Liver (tissue), 9 donors: ENCODE results near the gene RBM20. TPM values are rescaled to one million over a fixed set of nuclear protein-coding genes. Genes with fewer than 3 reads are reported as not detected.

ENCODE experiments used
- DNase-seq: peaks from one replicate; pipeline ENCODE4 v3.0.0-alpha.2; 2017; ENCODE audit warnings: low spot score
- H3K27ac ChIP-seq, 2 donors: one replicate each; pipeline ENCODE4 v1.7.0; 2013; ENCODE audit warnings: inconsistent platforms in 2 of 2, low read length in 2 of 2, control low read depth in 1 of 2, low read depth in 1 of 2, mild to moderate bottlenecking in 1 of 2
- H3K27me3 ChIP-seq, 4 donors: one replicate each; pipeline versions ENCODE4 v1.6.1 to v1.7.0; 2013; ENCODE audit warnings: low read length in 3 of 4, inconsistent platforms in 1 of 4, mild to moderate bottlenecking in 1 of 4, moderate library complexity in 1 of 4; ENCODE audit not compliant: control insufficient read depth in 4 of 4, insufficient read depth in 4 of 4
- H3K36me3 ChIP-seq, 4 donors: one replicate each; pipeline versions ENCODE4 v1.6.1 to v1.7.0; 2013; ENCODE audit warnings: low read length in 3 of 4, mild to moderate bottlenecking in 3 of 4, low read depth in 1 of 4, moderate library complexity in 1 of 4; ENCODE audit not compliant: control insufficient read depth in 4 of 4, insufficient read depth in 3 of 4
- H3K4me1 ChIP-seq, 4 donors: one replicate each; pipeline versions ENCODE4 v1.6.1 to v1.7.0; 2013; ENCODE audit warnings: low read length in 3 of 4, mild to moderate bottlenecking in 3 of 4, moderate library complexity in 1 of 4; ENCODE audit not compliant: control insufficient read depth in 4 of 4, insufficient read depth in 4 of 4
- H3K4me3 ChIP-seq, 3 donors: one replicate each; pipeline versions ENCODE4 v1.6.1 to v1.7.0; 2013; ENCODE audit warnings: low read length in 3 of 3, control low read depth in 1 of 3, low read depth in 1 of 3, mild to moderate bottlenecking in 1 of 3
- H3K9ac ChIP-seq, 2 donors: one replicate each; pipeline ENCODE4 v1.7.0; 2013; ENCODE audit warnings: low read length in 2 of 2, mild to moderate bottlenecking in 2 of 2, moderate library complexity in 2 of 2, control low read depth in 1 of 2, low read depth in 1 of 2
- H3K9me3 ChIP-seq, 4 donors: one replicate each; pipeline versions ENCODE4 v1.6.1 to v1.7.0; 2013; ENCODE audit warnings: low read length in 3 of 4; ENCODE audit not compliant: control insufficient read depth in 4 of 4
- EGR1 ChIP-seq, 2 donors: IDR thresholded peaks; 2 replicates each; pipeline ENCODE4 v1.6.1; 2016 to 2018; ENCODE audit warnings: antibody characterized with exemption in 2 of 2, low read depth in 2 of 2
- FOXA1 ChIP-seq: IDR thresholded peaks from 2 replicates; pipeline ENCODE4 v1.6.1; 2016; ENCODE audit warnings: antibody characterized with exemption
- FOXA2 ChIP-seq: IDR thresholded peaks from 2 replicates; pipeline ENCODE4 v1.6.1; 2016; ENCODE audit warnings: antibody characterized with exemption
- GABPA ChIP-seq, 2 donors: IDR thresholded peaks in 1 of 2; conservative IDR thresholded peaks in 1 of 2; 2 replicates each; pipeline ENCODE4 v1.6.1; 2016; ENCODE audit warnings: antibody characterized with exemption in 2 of 2, mild to moderate bottlenecking in 1 of 2, moderate library complexity in 1 of 2
- HNF4A ChIP-seq, 2 donors: conservative IDR thresholded peaks; 2 replicates each; pipeline ENCODE4 v1.6.1; 2016; ENCODE audit warnings: antibody characterized with exemption in 2 of 2, mild to moderate bottlenecking in 2 of 2
- HNF4G ChIP-seq: IDR thresholded peaks from 2 replicates; pipeline ENCODE4 v1.6.1; 2016; ENCODE audit warnings: antibody characterized with exemption
- JUND ChIP-seq, 2 donors: IDR thresholded peaks; 2 replicates each; pipeline ENCODE4 v1.6.1; 2016; ENCODE audit warnings: antibody characterized with exemption in 2 of 2
- NR2F2 ChIP-seq: IDR thresholded peaks from 2 replicates; pipeline ENCODE4 v1.6.1; 2016; ENCODE audit warnings: antibody characterized with exemption
- RAD21 ChIP-seq, 2 donors: IDR thresholded peaks; 2 replicates each; pipeline ENCODE4 v1.6.1; 2016; ENCODE audit warnings: antibody characterized with exemption in 2 of 2, mild to moderate bottlenecking in 2 of 2
- RXRA ChIP-seq, 2 donors: IDR thresholded peaks; 2 replicates each; pipeline ENCODE4 v1.6.1; 2017 to 2018; ENCODE audit warnings: antibody characterized with exemption in 2 of 2, mild to moderate bottlenecking in 1 of 2
- SP1 ChIP-seq: IDR thresholded peaks from 2 replicates; pipeline ENCODE4 v1.6.1; 2018; ENCODE audit warnings: antibody characterized with exemption, mild to moderate bottlenecking
- TAF1 ChIP-seq: conservative IDR thresholded peaks from 2 replicates; pipeline ENCODE4 v1.6.1; 2016; ENCODE audit warnings: antibody characterized with exemption, mild to moderate bottlenecking
- YY1 ChIP-seq: IDR thresholded peaks from 2 replicates; pipeline ENCODE4 v1.6.1; 2016; ENCODE audit warnings: antibody characterized with exemption, mild to moderate bottlenecking
- WGBS: extraction: QIAGEN DNeasy Blood & Tissue Kit; methylation state at CpG from one replicate; pipeline ENCODE4 v1.1.7; 2013; 5-methylcytosine and 5-hydroxymethylcytosine counted together
- polyA plus RNA-seq, 2 donors: library from polyadenylated mRNA; stranded (reverse) in 1 of 2; unstranded in 1 of 2; fragments of 200-250 nt in 1 of 2; fragments of >200 nt in 1 of 2; fragmentation: Nextera tagmentation in 1 of 2; extraction: Ambion mirVana in 1 of 2; gene quantifications; one replicate each; pipeline versions ENCODE4 v1.2.1 to v1.2.3, GENCODE V29; 2013 to 2015
- total RNA-seq, 2 donors: library from RNA; depleted of rRNA; stranded (reverse); fragments of >200 nt; gene quantifications; one replicate each; pipeline ENCODE4 v1.2.3, GENCODE V29; 2014
- TF ChIP-seq, protein P1 (sequence below): IDR thresholded peaks from 2 replicates; pipeline ENCODE4 v1.6.1; 2016; ENCODE audit warnings: antibody characterized with exemption, mild to moderate bottlenecking
- TF ChIP-seq, protein P2 (sequence below): IDR thresholded peaks from 2 replicates; pipeline ENCODE4 v1.6.1; 2016; ENCODE audit warnings: antibody characterized with exemption
- TF ChIP-seq, protein P3 (sequence below): fragments of 150-350 bp; IDR thresholded peaks from 2 replicates; pipeline ENCODE4 v1.5.1; 2017; ENCODE audit warnings: improper control_type of control experiment, low read depth, low read length; ENCODE audit not compliant: missing input control
- TF ChIP-seq, protein P4 (sequence below): IDR thresholded peaks from 2 replicates; pipeline ENCODE4 v1.6.1; 2016; ENCODE audit warnings: antibody characterized with exemption
- TF ChIP-seq, protein P5 (sequence below): IDR thresholded peaks from 2 replicates; pipeline ENCODE4 v1.6.1; 2016; ENCODE audit warnings: antibody characterized with exemption
- donor health status: healthy.
- donor health status: healthy.
- donor health status: healthy.
- donor health status: healthy.
- donor health status: healthy.

Gene RBM20
- total and polyA plus RNA-seq, 4 donors = 0.03 to 0.08 (median 0.05) TPM; not detected in 1

DNA sequence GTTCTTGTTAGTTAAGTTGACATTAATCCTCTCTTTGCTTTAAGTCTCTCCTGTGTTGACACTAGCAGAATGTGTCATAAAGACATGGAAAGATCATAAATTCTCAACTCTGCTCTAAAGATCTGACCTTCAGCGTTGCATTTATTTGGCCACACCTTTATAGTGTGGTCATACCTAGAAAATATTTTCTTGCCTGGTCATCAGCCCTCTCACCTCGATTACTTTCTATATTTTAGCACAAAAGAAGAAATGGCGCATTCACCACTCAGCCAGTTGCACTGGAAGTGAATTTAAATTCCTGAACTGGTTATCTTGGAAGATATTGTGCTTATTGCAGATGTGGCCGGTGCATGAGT, 130.9 kb downstream of the RBM20 start:
- WGBS = 78% methylated on average over 4 of the region's 4 CpGs
- H3K9ac ChIP-seq = no peak overlapping the region
- DNase-seq = no peak
- H3K4me1 ChIP-seq = peaks cover 0 to 12% (median 5%) of the 10 kb centered on the region in 4 donors
- H3K27ac ChIP-seq = peak overlapping the region; percentile 65 to 75
- no peaks in the 10 kb centered on the region for H3K9me3 ChIP-seq
- H3K27me3 ChIP-seq = no peaks in the 10 kb centered on the region
- no peak overlapping the region for H3K4me3 ChIP-seq
- no peaks in the 10 kb centered on the region for H3K36me3 ChIP-seq
- TF ChIP-seq, protein P1, sequence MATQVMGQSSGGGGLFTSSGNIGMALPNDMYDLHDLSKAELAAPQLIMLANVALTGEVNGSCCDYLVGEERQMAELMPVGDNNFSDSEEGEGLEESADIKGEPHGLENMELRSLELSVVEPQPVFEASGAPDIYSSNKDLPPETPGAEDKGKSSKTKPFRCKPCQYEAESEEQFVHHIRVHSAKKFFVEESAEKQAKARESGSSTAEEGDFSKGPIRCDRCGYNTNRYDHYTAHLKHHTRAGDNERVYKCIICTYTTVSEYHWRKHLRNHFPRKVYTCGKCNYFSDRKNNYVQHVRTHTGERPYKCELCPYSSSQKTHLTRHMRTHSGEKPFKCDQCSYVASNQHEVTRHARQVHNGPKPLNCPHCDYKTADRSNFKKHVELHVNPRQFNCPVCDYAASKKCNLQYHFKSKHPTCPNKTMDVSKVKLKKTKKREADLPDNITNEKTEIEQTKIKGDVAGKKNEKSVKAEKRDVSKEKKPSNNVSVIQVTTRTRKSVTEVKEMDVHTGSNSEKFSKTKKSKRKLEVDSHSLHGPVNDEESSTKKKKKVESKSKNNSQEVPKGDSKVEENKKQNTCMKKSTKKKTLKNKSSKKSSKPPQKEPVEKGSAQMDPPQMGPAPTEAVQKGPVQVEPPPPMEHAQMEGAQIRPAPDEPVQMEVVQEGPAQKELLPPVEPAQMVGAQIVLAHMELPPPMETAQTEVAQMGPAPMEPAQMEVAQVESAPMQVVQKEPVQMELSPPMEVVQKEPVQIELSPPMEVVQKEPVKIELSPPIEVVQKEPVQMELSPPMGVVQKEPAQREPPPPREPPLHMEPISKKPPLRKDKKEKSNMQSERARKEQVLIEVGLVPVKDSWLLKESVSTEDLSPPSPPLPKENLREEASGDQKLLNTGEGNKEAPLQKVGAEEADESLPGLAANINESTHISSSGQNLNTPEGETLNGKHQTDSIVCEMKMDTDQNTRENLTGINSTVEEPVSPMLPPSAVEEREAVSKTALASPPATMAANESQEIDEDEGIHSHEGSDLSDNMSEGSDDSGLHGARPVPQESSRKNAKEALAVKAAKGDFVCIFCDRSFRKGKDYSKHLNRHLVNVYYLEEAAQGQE = no peak
- TF ChIP-seq, protein P2, sequence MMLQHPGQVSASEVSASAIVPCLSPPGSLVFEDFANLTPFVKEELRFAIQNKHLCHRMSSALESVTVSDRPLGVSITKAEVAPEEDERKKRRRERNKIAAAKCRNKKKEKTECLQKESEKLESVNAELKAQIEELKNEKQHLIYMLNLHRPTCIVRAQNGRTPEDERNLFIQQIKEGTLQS = no peak
- TF ChIP-seq NR2F2 = no peak
- TF ChIP-seq FOXA2 = peak; percentile 8
- TF ChIP-seq GABPA (IDR thresholded peaks at IDR 0.05 in 1 of 2, conservative IDR thresholded peaks at IDR 0.05 in 1 of 2) = no peak

DNA sequence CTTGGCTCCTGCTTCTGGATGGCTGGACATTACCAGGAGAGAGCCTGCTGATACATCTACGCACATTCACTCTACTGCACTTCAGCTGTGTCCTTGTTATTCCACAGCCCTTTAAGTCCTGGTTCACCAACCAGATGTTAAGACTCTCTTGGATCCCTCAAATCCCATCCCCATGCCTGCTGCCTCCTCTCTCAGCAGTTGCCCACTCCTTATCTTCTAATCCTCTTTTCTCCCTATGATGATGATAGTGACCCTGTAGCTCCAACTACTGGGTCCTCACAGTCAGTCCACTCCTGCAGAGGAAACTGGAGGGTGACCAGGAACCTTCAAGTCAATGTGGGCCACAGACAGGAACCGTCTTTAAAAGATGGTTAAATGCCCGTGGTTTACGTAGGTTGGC, 131.3 kb downstream of the RBM20 start:
- whole genome bisulfite sequencing = 94% methylated on average over 4 of the region's 4 CpGs
- TF ChIP-seq, protein P3, sequence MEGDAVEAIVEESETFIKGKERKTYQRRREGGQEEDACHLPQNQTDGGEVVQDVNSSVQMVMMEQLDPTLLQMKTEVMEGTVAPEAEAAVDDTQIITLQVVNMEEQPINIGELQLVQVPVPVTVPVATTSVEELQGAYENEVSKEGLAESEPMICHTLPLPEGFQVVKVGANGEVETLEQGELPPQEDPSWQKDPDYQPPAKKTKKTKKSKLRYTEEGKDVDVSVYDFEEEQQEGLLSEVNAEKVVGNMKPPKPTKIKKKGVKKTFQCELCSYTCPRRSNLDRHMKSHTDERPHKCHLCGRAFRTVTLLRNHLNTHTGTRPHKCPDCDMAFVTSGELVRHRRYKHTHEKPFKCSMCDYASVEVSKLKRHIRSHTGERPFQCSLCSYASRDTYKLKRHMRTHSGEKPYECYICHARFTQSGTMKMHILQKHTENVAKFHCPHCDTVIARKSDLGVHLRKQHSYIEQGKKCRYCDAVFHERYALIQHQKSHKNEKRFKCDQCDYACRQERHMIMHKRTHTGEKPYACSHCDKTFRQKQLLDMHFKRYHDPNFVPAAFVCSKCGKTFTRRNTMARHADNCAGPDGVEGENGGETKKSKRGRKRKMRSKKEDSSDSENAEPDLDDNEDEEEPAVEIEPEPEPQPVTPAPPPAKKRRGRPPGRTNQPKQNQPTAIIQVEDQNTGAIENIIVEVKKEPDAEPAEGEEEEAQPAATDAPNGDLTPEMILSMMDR = no peak
- TF ChIP-seq EGR1 (IDR thresholded peaks at IDR 0.05; ENCODE audit: low read depth in 2 of 2) (no peak), YY1 (no peak)
- Histone ChIP-seq H3K27me3 (no peaks in the 10 kb centered on the region), H3K4me1 (peaks cover 0 to 12% (median 5%) of the 10 kb centered on the region in 4 donors), H3K9me3 (no peaks in the 10 kb centered on the region), H3K27ac (peak overlapping the region; percentile 65 to 75), H3K36me3 (no peaks in the 10 kb centered on the region), H3K4me3 (no peak overlapping the region), H3K9ac (no peak overlapping the region)
- DNase-seq = no peak

DNA sequence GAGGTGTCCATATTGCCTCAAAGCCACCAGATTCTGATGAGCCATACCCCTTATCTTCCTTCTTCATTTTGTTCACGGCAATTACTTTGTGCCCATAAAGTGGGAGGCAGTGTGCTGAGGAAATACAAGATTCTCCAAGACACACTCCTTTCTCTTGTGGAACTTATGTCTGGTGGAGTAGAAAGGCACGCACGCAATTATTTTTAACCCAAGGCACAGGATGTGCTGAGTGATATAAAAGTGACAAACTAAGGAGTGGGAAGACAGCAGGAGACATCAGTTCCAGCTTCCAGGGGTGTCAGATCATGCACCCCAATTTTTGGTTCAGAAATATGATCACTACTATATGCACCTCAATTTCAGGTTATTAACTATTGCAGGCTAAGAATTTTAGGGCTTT, 132.9 kb downstream of the RBM20 start:
- 92% methylated on average over 3 of the region's 3 CpGs for WGBS
- TF ChIP-seq, protein P4, sequence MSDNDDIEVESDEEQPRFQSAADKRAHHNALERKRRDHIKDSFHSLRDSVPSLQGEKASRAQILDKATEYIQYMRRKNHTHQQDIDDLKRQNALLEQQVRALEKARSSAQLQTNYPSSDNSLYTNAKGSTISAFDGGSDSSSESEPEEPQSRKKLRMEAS = no peak
- TF ChIP-seq YY1 = no peak
- no peak for TF ChIP-seq EGR1 (IDR thresholded peaks at IDR 0.05; ENCODE audit: low read depth in 2 of 2)
- TF ChIP-seq HNF4A (conservative IDR thresholded peaks at IDR 0.05) = no peak
- TF ChIP-seq, protein P5, sequence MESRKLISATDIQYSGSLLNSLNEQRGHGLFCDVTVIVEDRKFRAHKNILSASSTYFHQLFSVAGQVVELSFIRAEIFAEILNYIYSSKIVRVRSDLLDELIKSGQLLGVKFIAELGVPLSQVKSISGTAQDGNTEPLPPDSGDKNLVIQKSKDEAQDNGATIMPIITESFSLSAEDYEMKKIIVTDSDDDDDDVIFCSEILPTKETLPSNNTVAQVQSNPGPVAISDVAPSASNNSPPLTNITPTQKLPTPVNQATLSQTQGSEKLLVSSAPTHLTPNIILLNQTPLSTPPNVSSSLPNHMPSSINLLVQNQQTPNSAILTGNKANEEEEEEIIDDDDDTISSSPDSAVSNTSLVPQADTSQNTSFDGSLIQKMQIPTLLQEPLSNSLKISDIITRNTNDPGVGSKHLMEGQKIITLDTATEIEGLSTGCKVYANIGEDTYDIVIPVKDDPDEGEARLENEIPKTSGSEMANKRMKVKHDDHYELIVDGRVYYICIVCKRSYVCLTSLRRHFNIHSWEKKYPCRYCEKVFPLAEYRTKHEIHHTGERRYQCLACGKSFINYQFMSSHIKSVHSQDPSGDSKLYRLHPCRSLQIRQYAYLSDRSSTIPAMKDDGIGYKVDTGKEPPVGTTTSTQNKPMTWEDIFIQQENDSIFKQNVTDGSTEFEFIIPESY = no peak
- no peak for TF ChIP-seq FOXA1
- TF ChIP-seq GABPA (IDR thresholded peaks at IDR 0.05 in 1 of 2, conservative IDR thresholded peaks at IDR 0.05 in 1 of 2) = no peak
- no peak for TF ChIP-seq HNF4G
- TF ChIP-seq SP1 = no peak
- no peak for TF ChIP-seq RAD21 (IDR thresholded peaks at IDR 0.05)
- TF ChIP-seq NR2F2 = no peak
- TF ChIP-seq, protein P2 = no peak
- TF ChIP-seq, protein P3 = no peak
- no peak for TF ChIP-seq JUND (IDR thresholded peaks at IDR 0.05)
- no peak for TF ChIP-seq TAF1
- TF ChIP-seq FOXA2 = no peak
- no peak for TF ChIP-seq RXRA (IDR thresholded peaks at IDR 0.05)

More for the DNA sequence above, 132.9 kb downstream of the RBM20 start:
- Histone ChIP-seq H3K4me3 (no peak overlapping the region), H3K4me1 (peaks cover 0 to 12% (median 5%) of the 10 kb centered on the region in 4 donors), H3K27me3 (no peaks in the 10 kb centered on the region), H3K36me3 (no peaks in the 10 kb centered on the region), H3K9ac (no peak overlapping the region), H3K9me3 (no peaks in the 10 kb centered on the region), H3K27ac (no peak overlapping the region)
- no peak for DNase-seq
